Thymus (tissue), 11 donors: Measurements from ENCODE around the gene VDR. TPM values are rescaled to one million over a fixed set of nuclear protein-coding genes. Genes with fewer than 3 reads are reported as not detected.

Experiments used
- DNase-seq, 9 donors: peaks; one replicate each; pipeline ENCODE4 v3.0.0-alpha.2; 2013; ENCODE audit warnings: low spot score in 9 of 9, low read depth in 6 of 9, missing footprints in 1 of 9
- H3K27ac ChIP-seq, 2 donors: one replicate each; pipeline ENCODE4 v1.5.1; 2013; ENCODE audit warnings: control low read depth in 1 of 2, low read depth in 1 of 2, low read length in 1 of 2, mild to moderate bottlenecking in 1 of 2, moderate library complexity in 1 of 2
- H3K27me3 ChIP-seq, 2 donors: one replicate each; pipeline ENCODE4 v1.5.1; 2013; ENCODE audit warnings: low read length in 1 of 2; ENCODE audit not compliant: control insufficient read depth in 2 of 2, insufficient read depth in 1 of 2
- H3K36me3 ChIP-seq, 2 donors: one replicate each; pipeline ENCODE4 v1.5.1; 2013; ENCODE audit warnings: low read length in 1 of 2, mild to moderate bottlenecking in 1 of 2, moderate library complexity in 1 of 2; ENCODE audit not compliant: control insufficient read depth in 2 of 2, insufficient read depth in 2 of 2
- H3K4me1 ChIP-seq, 2 donors: one replicate each; pipeline ENCODE4 v1.5.1; 2013; ENCODE audit warnings: low read length in 2 of 2; ENCODE audit not compliant: control insufficient read depth in 2 of 2, insufficient read depth in 2 of 2
- H3K4me3 ChIP-seq, 2 donors: one replicate each; pipeline ENCODE4 v1.5.1; 2013; ENCODE audit warnings: low read length in 2 of 2, control low read depth in 1 of 2, mild to moderate bottlenecking in 1 of 2
- H3K9me3 ChIP-seq, 2 donors: one replicate each; pipeline ENCODE4 v1.5.1; 2013; ENCODE audit warnings: low read length in 1 of 2, mild to moderate bottlenecking in 1 of 2; ENCODE audit not compliant: control insufficient read depth in 2 of 2, insufficient read depth in 1 of 2
- WGBS: extraction: QIAGEN DNeasy Blood & Tissue Kit; methylation state at CpG from one replicate; pipeline ENCODE4 v1.1.7; 2013; 5-methylcytosine and 5-hydroxymethylcytosine counted together
- polyA plus RNA-seq: library from polyadenylated mRNA; stranded (reverse); fragments of 200-250 nt; gene quantifications from one replicate; pipeline ENCODE4 v1.2.3, GENCODE V29; 2013
- total RNA-seq: library from RNA; stranded (reverse); fragments of 120-200 nt; gene quantifications from one replicate; pipeline ENCODE4 v1.2.4, GENCODE V29; 2013
- donor health status: healthy.

VDR gene
- total and polyA plus RNA-seq, 2 donors = 1.5 to 3.8 TPM

DNA sequence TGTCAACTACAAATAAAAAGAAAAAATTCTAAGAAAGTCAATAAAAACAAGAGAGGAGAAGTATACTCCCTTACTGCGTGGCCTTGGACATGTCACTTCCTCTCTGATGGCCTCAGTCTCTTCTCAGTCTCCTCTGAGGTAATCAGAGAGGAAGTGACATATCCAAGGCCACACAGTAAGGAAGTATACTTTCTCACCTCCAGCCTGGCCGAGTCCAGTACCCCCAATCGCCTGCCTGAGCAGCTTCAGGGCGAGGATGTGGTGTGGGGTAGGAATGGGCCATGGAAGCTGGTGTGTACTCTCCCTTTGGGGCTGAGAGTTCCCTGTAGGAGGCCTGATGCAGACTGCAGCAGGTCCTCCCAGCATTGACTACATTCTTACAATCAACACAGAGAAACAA is 15.8 kb downstream of the VDR start:
- peak in 1 of 9 donors; percentile 29 for DNase-seq
- peaks cover 0 to 22% of the 10 kb centered on the region in 2 donors for H3K4me1 ChIP-seq
- H3K9me3 ChIP-seq = no peaks in the 10 kb centered on the region

DNA sequence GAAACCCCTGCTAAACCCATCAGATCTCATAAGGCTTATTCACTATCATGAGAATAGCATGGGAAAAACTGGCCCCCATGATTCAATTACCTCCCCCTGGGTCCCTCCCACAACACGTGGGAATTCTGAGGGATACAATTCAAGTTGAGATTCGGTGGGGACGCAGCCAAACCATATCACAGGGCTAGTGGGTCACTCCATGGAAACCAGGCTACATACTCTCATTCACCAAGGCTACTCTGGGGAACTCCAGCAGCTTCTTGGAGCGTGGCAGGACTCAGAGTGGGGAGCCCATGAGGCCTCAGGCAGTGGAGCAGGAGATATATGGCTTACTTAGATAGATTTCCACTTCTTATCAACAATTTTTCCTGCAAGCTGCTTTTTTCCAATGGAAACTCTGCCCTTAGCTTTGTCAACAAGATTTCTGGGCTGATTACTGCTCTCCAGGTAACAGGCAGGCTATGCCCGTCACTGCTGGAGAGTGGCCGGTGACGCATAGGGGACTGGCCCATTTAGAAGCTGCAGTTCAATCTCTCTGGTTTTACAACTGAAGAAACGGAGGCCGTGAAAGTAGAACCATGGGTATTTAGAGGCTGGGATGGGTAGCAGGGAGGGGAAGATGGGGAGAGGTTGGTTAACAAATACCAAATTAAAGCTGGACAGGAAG is 16.5 kb downstream of the VDR start:
- Histone ChIP-seq H3K36me3 (no peaks in the 10 kb centered on the region), H3K27me3 (no peaks in the 10 kb centered on the region), H3K9me3 (no peaks in the 10 kb centered on the region), H3K4me1 (peaks cover 7 to 27% of the 10 kb centered on the region in 2 donors), H3K27ac (no peak overlapping the region), H3K4me3 (no peak overlapping the region)
- 97% methylated on average over 9 of the region's 9 CpGs for WGBS
- no peak for DNase-seq

More for the DNA sequence above, 15.8 kb downstream of the VDR start:
- 86% methylated on average over 4 of the region's 4 CpGs for WGBS
- H3K36me3 ChIP-seq = no peaks in the 10 kb centered on the region
- H3K4me3 ChIP-seq = no peak overlapping the region
- no peak overlapping the region for H3K27ac ChIP-seq
- no peaks in the 10 kb centered on the region for H3K27me3 ChIP-seq

DNA sequence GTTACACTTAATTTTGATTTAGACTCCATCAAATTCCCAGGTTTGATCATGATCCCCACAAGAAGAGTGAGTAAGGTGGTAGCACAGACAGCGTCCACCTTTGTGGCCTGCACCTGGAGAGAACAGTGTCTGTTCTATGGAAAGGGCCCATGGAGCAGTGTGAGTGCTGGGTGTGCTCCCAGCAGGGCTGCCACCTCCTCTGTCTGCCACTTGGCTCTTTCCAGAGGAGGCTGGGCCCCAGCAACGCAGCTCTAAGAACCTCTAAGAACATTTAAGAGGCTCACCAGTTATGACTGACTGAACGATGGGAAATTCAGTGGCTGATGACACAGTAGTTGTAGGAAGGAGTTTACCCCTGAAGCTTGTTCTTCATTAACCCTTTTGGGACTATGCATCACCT is 17.3 kb downstream of the VDR start:
- H3K4me3 ChIP-seq = no peak overlapping the region
- H3K4me1 ChIP-seq = peaks cover 15 to 31% of the 10 kb centered on the region in 2 donors
- no peaks in the 10 kb centered on the region for H3K27me3 ChIP-seq
- no peaks in the 10 kb centered on the region for H3K36me3 ChIP-seq
- no peaks in the 10 kb centered on the region for H3K9me3 ChIP-seq
- no peak overlapping the region for H3K27ac ChIP-seq
- WGBS = 94% methylated on average over 3 of the region's 3 CpGs
- no peak for DNase-seq

DNA sequence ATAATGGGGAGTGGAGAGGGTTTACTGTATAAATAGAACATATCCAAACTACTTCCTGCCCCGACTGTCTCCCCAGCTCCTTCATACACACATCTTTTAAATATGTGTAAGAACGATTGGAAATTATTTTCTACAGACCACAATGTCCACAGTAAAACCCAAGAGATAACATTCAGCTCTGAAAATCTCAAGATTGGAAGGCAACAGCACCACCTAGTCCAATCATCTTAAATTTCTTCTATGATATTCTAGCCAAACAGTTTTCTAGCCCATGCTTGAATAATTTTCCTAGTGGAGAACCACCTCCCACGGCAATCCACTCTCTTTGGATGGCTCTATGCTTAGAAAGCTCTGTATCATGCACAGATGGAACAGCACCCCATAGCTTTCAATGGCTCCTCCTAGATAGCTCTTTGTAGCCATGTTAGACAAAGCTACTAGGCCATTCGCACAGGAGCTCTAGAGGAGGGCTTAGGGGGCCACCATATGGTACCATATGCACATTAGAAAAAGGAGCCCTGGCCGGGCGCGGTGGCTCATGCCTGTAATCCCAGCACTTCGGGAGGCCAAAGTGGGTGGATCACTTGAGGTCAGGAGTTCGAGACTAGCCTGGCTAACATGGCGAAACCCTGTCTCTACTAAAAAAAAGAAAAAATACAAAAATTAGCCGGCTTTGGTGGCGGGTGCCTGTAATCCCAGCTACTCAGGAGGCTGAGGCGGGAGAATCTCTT is 18.1 kb downstream of the VDR start:
- Histone ChIP-seq H3K4me1 (peaks cover 15 to 35% of the 10 kb centered on the region in 2 donors), H3K9me3 (no peaks in the 10 kb centered on the region), H3K36me3 (no peaks in the 10 kb centered on the region), H3K27ac (no peak overlapping the region), H3K4me3 (no peak overlapping the region), H3K27me3 (peaks cover 0 to 3% of the 10 kb centered on the region in 2 donors)
- no peak for DNase-seq
- 95% methylated on average over 13 of the region's 13 CpGs for WGBS

DNA sequence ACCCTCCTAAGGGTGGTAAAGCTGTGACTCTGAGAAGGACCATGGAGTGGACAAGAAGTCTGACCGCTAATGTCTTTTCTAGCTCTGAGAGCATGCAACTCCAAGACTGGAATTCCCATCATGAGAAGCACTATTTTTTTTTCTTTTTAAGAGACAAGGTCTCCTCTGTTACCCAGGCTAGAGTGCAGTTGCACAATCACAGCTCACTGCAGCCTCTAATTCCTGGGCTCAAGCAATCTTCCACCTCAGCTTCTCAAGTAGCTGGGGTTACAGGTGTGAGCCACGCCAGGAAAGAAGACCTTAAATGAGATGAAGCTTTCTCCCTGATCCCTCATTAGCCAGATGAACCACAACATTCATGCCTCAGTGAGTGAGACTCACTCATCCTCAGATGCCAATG is 19.2 kb downstream of the VDR start:
- no peak overlapping the region for H3K27ac ChIP-seq
- peaks cover 0 to 3% of the 10 kb centered on the region in 2 donors for H3K27me3 ChIP-seq
- H3K4me3 ChIP-seq = no peak overlapping the region
- peaks cover 15 to 35% of the 10 kb centered on the region in 2 donors for H3K4me1 ChIP-seq
- 91% methylated on average over 2 of the region's 2 CpGs for WGBS
- DNase-seq = no peak
- no peaks in the 10 kb centered on the region for H3K36me3 ChIP-seq
- H3K9me3 ChIP-seq = no peaks in the 10 kb centered on the region

DNA sequence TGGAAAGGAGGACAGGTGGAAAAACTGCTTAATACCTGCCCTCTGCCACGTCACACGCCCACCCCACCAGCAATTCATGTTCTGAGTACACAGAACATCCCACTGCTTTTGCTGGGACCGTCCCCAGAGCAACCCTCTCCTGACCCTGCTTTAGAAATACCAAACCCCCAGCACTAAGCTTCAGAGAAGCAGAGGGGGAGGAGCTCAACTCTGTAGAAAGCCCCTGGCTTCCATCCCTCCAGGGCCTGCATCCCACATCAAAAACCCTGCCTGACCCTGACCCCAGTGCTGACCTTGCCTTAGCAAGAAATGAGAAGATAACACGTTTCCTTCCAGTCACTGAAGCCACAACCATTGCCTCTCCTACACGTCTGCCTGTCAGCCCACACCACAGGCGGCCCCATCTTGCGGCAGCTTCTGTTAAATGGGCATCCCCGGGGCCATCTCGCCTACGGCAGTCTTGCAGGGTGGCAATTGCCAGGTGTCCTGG is 19.7 kb downstream of the VDR start:
- Histone ChIP-seq H3K27me3 (peaks cover 0 to 3% of the 10 kb centered on the region in 2 donors), H3K4me3 (no peak overlapping the region), H3K9me3 (no peaks in the 10 kb centered on the region), H3K36me3 (no peaks in the 10 kb centered on the region), H3K4me1 (peaks cover 15 to 35% of the 10 kb centered on the region in 2 donors), H3K27ac (no peak overlapping the region)
- 75% methylated on average over 10 of the region's 10 CpGs for WGBS
- DNase-seq = peak in 1 of 9 donors; percentile 30

DNA sequence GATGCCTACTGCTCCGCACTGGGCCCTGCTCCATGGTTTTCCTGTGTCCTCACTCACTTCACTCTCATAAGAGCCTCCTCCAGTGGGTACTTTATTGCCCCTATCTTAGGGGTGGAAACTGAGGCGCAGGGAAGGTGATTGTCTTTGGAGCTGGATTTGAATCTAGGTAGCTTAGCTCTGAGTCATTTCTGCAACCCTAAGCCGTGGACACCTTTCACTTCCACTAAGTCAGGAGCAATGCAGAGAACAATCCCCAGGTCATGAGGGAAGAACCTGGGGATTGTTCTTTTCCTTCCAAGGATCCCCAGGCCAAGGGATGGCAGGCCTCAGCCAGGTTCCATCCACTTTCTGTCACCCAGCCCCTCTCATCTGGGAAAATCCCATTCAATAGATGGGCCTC is 20.3 kb downstream of the VDR start:
- no peaks in the 10 kb centered on the region for H3K36me3 ChIP-seq
- no peak overlapping the region for H3K27ac ChIP-seq
- H3K9me3 ChIP-seq = no peaks in the 10 kb centered on the region
- no peak for DNase-seq
- peaks cover 0 to 3% of the 10 kb centered on the region in 2 donors for H3K27me3 ChIP-seq
- 77% methylated on average over 3 of the region's 3 CpGs for WGBS
- no peak overlapping the region for H3K4me3 ChIP-seq
- H3K4me1 ChIP-seq = peaks cover 15 to 35% of the 10 kb centered on the region in 2 donors

DNA sequence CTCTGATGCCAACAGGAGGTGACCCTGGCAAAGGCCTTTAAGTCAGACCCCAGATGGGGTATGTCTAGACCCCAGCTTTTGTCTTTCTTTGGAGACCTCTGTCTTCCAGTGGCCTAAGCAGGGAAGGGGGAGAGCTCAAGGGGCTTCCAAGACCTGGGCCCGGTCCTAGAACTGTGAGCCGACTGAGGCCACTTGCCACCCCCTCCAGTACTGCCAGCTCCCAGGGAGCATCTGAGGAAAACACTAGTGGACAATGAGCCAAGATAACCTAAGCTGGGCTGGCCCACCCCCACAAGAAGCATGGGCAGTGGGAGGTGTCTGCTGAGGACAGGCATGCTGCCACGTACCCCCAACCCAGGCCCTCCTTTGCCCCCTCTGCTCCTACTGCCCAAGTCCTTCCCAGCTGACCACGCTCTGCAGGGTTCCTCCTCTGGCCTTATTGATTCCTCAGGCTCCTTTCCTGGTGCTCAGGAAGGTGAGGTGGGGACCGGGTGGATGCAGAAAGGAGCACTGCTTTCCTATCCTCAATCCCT is 21.1 kb downstream of the VDR start:
- Histone ChIP-seq H3K27me3 (peaks cover 0 to 3% of the 10 kb centered on the region in 2 donors), H3K9me3 (no peaks in the 10 kb centered on the region), H3K27ac (peak overlapping the region; percentile 20 to 39), H3K4me3 (no peak overlapping the region), H3K4me1 (peaks cover 15 to 34% of the 10 kb centered on the region in 2 donors), H3K36me3 (no peaks in the 10 kb centered on the region)
- no peak for DNase-seq
- 98% methylated on average over 5 of the region's 5 CpGs for WGBS
